HEK293 (cell line): ENCODE measurements around the gene SORL1.

ENCODE experiments used
- CTCF ChIA-PET: fragments of 350-600 bp; formaldehyde crosslinking; extraction: SDS; loops from one replicate; lab custom pipeline; 2021; ENCODE audit warnings: antibody characterized with exemption; lab: Yijun Ruan, JAX
- POLR2A ChIA-PET: fragments of 300-600 bp; formaldehyde crosslinking; extraction: SDS; loops from one replicate; lab custom pipeline; 2020; ENCODE audit warnings: antibody characterized with exemption, inconsistent platforms; lab: Yijun Ruan, JAX
- H3K27ac ChIP-seq: fragments of 200-500 bp; sonication (Bioruptor generic); 2 replicates; pipeline ENCODE4 v1.5.1; 2014; ENCODE audit warnings: low read depth, low read length, control low read depth, inconsistent platforms; ENCODE audit errors: extremely low read depth
- H3K36me3 ChIP-seq, 2 experiments: fragments of 200-500 bp in 1 of 2; sonication (Bioruptor generic) in 1 of 2; 1 replicate in 1 of 2; 2 replicates in 1 of 2; pipeline ENCODE4 v1.5.1; 2014 to 2017; ENCODE audit warnings: inconsistent platforms in 2 of 2, low read length in 2 of 2; ENCODE audit not compliant: control insufficient read depth in 2 of 2, insufficient read depth in 1 of 2
- H3K4me1 ChIP-seq: fragments of 200-500 bp; sonication (Bioruptor generic); 2 replicates; pipeline ENCODE4 v1.5.1; 2014; ENCODE audit warnings: mild to moderate bottlenecking, low read length, inconsistent platforms; ENCODE audit not compliant: control insufficient read depth, insufficient read depth
- H3K4me3 ChIP-seq: 2 replicates; pipeline ENCODE4 v1.5.1; 2011; ENCODE audit warnings: low read depth, mild to moderate bottlenecking, control low read depth, low read length, moderate library complexity
- H3K9me3 ChIP-seq: fragments of 200-500 bp; sonication (Bioruptor generic); 2 replicates; pipeline ENCODE4 v1.5.1; 2014; ENCODE audit warnings: low read depth, low read length, inconsistent platforms; ENCODE audit not compliant: control insufficient read depth, insufficient read depth
- GFI1B ChIP-seq: fragments of 450-650 bp; formaldehyde crosslinking; IDR thresholded peaks from 2 replicates; pipeline ENCODE4 v1.5.1; 2016; ENCODE audit warnings: missing biosample characterization, missing genetic modification characterization
- PATZ1 ChIP-seq: fragments of 450-650 bp; formaldehyde crosslinking; IDR thresholded peaks from 2 replicates; pipeline ENCODE4 v1.5.1; 2016; ENCODE audit warnings: missing biosample characterization, missing genetic modification characterization
- ZEB2 ChIP-seq: fragments of 450-650 bp; formaldehyde crosslinking; IDR thresholded peaks from 2 replicates; pipeline ENCODE4 v1.5.1; 2016; ENCODE audit warnings: missing biosample characterization, missing genetic modification characterization
- ZIC2 ChIP-seq: fragments of 450-650 bp; formaldehyde crosslinking; IDR thresholded peaks from 2 replicates; pipeline ENCODE4 v1.5.1; 2016; ENCODE audit warnings: missing biosample characterization, missing genetic modification characterization
- ZNF157 ChIP-seq: fragments of 450-650 bp; formaldehyde crosslinking; IDR thresholded peaks from 2 replicates; pipeline ENCODE4 v1.5.1; 2016; ENCODE audit warnings: missing biosample characterization, missing genetic modification characterization
- ZNF214 ChIP-seq: fragments of 450-650 bp; formaldehyde crosslinking; IDR thresholded peaks from 2 replicates; pipeline ENCODE4 v1.5.1; 2017; ENCODE audit warnings: missing biosample characterization, mild to moderate bottlenecking, missing genetic modification characterization, borderline replicate concordance
- ZNF239 ChIP-seq: fragments of 450-650 bp; formaldehyde crosslinking; IDR thresholded peaks from 2 replicates; pipeline ENCODE4 v1.5.1; 2016; ENCODE audit warnings: missing biosample characterization, missing genetic modification characterization
- ZNF274 ChIP-seq, 2 experiments: fragments of 200-500 bp in 1 of 2; fragments of 450-650 bp in 1 of 2; sonication (Bioruptor generic) in 1 of 2; formaldehyde crosslinking in 1 of 2; IDR thresholded peaks; 2 replicates each; pipeline versions ENCODE4 v1.5.1 to v1.6.1; 2014 to 2016; ENCODE audit warnings: borderline replicate concordance in 1 of 2, inconsistent platforms in 1 of 2, low read length in 1 of 2, missing biosample characterization in 1 of 2, missing genetic modification characterization in 1 of 2
- ZNF350 ChIP-seq: fragments of 450-650 bp; formaldehyde crosslinking; IDR thresholded peaks from 2 replicates; pipeline ENCODE4 v1.5.0; 2017; ENCODE audit warnings: missing biosample characterization, mild to moderate bottlenecking, missing genetic modification characterization
- ZNF558 ChIP-seq: fragments of 450-650 bp; formaldehyde crosslinking; IDR thresholded peaks from 2 replicates; pipeline ENCODE4 v1.5.1; 2016; ENCODE audit warnings: missing biosample characterization, missing genetic modification characterization
- ZNF585B ChIP-seq: fragments of 450-650 bp; formaldehyde crosslinking; IDR thresholded peaks from 2 replicates; pipeline ENCODE4 v1.5.1; 2016; ENCODE audit warnings: missing biosample characterization, missing genetic modification characterization
- ZNF768 ChIP-seq: fragments of 450-650 bp; formaldehyde crosslinking; IDR thresholded peaks from 2 replicates; pipeline ENCODE4 v1.5.1; 2018; ENCODE audit warnings: missing biosample characterization, mild to moderate bottlenecking, missing genetic modification characterization
- TF ChIP-seq, protein P1 (sequence below): fragments of 450-650 bp; IDR thresholded peaks from 2 replicates; pipeline ENCODE4 v1.5.1; 2018; ENCODE audit warnings: missing biosample characterization, missing genetic modification characterization
- TF ChIP-seq, protein P2 (sequence below): fragments of 450-650 bp; formaldehyde crosslinking; IDR thresholded peaks from 2 replicates; pipeline ENCODE4 v1.5.1; 2016; ENCODE audit warnings: missing biosample characterization, missing genetic modification characterization
- TF ChIP-seq, protein P3 (sequence below): fragments of 450-650 bp; formaldehyde crosslinking; IDR thresholded peaks from 2 replicates; pipeline ENCODE4 v1.5.1; 2016; ENCODE audit warnings: missing biosample characterization, missing genetic modification characterization
- TF ChIP-seq, protein P4 (sequence below): fragments of 450-650 bp; formaldehyde crosslinking; IDR thresholded peaks from 2 replicates; pipeline ENCODE4 v1.5.1; 2016; ENCODE audit warnings: missing biosample characterization, missing genetic modification characterization
- TF ChIP-seq, protein P5 (sequence below): fragments of 450-650 bp; formaldehyde crosslinking; IDR thresholded peaks from 2 replicates; pipeline ENCODE4 v1.5.1; 2016; ENCODE audit warnings: missing biosample characterization, missing genetic modification characterization, low read depth

Gene SORL1

GRCh38 chr11:121553389-121553788 lies 101.3 kb downstream of the SORL1 start:
- TF ChIP-seq GFI1B (tag by site-specific recombination) (no peak), ZNF274 (IDR thresholded peaks at IDR 0.05; ENCODE audit: low read length) (no peak), ZNF274 (tag by site-specific recombination; IDR thresholded peaks at IDR 0.05; ENCODE audit: borderline replicate concordance) (no peak), ZIC2 (tag by site-specific recombination) (no peak), PATZ1 (tag by site-specific recombination) (no peak)
- TF ChIP-seq, protein P1, sequence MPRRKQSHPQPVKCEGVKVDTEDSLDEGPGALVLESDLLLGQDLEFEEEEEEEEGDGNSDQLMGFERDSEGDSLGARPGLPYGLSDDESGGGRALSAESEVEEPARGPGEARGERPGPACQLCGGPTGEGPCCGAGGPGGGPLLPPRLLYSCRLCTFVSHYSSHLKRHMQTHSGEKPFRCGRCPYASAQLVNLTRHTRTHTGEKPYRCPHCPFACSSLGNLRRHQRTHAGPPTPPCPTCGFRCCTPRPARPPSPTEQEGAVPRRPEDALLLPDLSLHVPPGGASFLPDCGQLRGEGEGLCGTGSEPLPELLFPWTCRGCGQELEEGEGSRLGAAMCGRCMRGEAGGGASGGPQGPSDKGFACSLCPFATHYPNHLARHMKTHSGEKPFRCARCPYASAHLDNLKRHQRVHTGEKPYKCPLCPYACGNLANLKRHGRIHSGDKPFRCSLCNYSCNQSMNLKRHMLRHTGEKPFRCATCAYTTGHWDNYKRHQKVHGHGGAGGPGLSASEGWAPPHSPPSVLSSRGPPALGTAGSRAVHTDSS (tag by site-specific recombination) = no peak
- TF ChIP-seq, protein P2, sequence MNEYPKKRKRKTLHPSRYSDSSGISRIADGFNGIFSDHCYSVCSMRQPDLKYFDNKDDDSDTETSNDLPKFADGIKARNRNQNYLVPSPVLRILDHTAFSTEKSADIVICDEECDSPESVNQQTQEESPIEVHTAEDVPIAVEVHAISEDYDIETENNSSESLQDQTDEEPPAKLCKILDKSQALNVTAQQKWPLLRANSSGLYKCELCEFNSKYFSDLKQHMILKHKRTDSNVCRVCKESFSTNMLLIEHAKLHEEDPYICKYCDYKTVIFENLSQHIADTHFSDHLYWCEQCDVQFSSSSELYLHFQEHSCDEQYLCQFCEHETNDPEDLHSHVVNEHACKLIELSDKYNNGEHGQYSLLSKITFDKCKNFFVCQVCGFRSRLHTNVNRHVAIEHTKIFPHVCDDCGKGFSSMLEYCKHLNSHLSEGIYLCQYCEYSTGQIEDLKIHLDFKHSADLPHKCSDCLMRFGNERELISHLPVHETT (tag by site-specific recombination) = no peak
- H3K36me3 ChIP-seq = peaks cover 0 to under 1% of the 10 kb centered on the region in 2 experiments; a peak in 1 of 3 replicates
- no peaks in the 10 kb centered on the region for H3K9me3 ChIP-seq
- H3K27ac ChIP-seq = no peak overlapping the region
- H3K4me1 ChIP-seq = no peaks in the 10 kb centered on the region
- POLR2A ChIA-PET = no interaction called here
- CTCF ChIA-PET = no interaction called here
- no peak overlapping the region for H3K4me3 ChIP-seq

- no peaks in the 10 kb centered on the region for H3K9me3 ChIP-seq
- H3K4me3 ChIP-seq = no peak overlapping the region
- TF ChIP-seq, protein P3, sequence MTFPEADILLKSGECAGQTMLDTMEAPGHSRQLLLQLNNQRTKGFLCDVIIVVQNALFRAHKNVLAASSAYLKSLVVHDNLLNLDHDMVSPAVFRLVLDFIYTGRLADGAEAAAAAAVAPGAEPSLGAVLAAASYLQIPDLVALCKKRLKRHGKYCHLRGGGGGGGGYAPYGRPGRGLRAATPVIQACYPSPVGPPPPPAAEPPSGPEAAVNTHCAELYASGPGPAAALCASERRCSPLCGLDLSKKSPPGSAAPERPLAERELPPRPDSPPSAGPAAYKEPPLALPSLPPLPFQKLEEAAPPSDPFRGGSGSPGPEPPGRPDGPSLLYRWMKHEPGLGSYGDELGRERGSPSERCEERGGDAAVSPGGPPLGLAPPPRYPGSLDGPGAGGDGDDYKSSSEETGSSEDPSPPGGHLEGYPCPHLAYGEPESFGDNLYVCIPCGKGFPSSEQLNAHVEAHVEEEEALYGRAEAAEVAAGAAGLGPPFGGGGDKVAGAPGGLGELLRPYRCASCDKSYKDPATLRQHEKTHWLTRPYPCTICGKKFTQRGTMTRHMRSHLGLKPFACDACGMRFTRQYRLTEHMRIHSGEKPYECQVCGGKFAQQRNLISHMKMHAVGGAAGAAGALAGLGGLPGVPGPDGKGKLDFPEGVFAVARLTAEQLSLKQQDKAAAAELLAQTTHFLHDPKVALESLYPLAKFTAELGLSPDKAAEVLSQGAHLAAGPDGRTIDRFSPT (tag by site-specific recombination) = no peak
- TF ChIP-seq ZEB2 (tag by site-specific recombination) (no peak), ZNF768 (tag by site-specific recombination) (no peak), GFI1B (tag by site-specific recombination) (no peak), ZNF350 (no peak), ZNF157 (tag by site-specific recombination) (no peak), ZNF239 (no peak), ZNF558 (tag by site-specific recombination) (no peak), ZNF214 (tag by site-specific recombination) (no peak), ZNF585B (tag by site-specific recombination) (no peak)
- TF ChIP-seq, protein P4, sequence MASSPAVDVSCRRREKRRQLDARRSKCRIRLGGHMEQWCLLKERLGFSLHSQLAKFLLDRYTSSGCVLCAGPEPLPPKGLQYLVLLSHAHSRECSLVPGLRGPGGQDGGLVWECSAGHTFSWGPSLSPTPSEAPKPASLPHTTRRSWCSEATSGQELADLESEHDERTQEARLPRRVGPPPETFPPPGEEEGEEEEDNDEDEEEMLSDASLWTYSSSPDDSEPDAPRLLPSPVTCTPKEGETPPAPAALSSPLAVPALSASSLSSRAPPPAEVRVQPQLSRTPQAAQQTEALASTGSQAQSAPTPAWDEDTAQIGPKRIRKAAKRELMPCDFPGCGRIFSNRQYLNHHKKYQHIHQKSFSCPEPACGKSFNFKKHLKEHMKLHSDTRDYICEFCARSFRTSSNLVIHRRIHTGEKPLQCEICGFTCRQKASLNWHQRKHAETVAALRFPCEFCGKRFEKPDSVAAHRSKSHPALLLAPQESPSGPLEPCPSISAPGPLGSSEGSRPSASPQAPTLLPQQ (tag by site-specific recombination) = no peak
- TF ChIP-seq, protein P5, sequence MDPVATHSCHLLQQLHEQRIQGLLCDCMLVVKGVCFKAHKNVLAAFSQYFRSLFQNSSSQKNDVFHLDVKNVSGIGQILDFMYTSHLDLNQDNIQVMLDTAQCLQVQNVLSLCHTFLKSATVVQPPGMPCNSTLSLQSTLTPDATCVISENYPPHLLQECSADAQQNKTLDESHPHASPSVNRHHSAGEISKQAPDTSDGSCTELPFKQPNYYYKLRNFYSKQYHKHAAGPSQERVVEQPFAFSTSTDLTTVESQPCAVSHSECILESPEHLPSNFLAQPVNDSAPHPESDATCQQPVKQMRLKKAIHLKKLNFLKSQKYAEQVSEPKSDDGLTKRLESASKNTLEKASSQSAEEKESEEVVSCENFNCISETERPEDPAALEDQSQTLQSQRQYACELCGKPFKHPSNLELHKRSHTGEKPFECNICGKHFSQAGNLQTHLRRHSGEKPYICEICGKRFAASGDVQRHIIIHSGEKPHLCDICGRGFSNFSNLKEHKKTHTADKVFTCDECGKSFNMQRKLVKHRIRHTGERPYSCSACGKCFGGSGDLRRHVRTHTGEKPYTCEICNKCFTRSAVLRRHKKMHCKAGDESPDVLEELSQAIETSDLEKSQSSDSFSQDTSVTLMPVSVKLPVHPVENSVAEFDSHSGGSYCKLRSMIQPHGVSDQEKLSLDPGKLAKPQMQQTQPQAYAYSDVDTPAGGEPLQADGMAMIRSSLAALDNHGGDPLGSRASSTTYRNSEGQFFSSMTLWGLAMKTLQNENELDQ (tag by site-specific recombination) = no peak
- ChIA-PET CTCF (no interaction called here), POLR2A (no interaction called here)
- H3K4me1 ChIP-seq = no peaks in the 10 kb centered on the region
- no peak overlapping the region for H3K27ac ChIP-seq
- peaks cover 0 to 4% of the 10 kb centered on the region in 2 experiments; a peak in 1 of 3 replicates for H3K36me3 ChIP-seq
These were observed 101.7 kb downstream of the SORL1 start for GRCh38 chr11:121553806-121554205.
